K562 (cell line): ENCODE measurements around the gene MKNK2. TPM values are rescaled to one million over a fixed set of nuclear protein-coding genes. Genes with fewer than 3 reads are reported as not detected.

Experiments used
- BRCA1 ChIP-seq, 2 experiments: fragments of 450-650 bp in 1 of 2; sonication (generic) in 1 of 2; formaldehyde crosslinking in 1 of 2; IDR thresholded peaks; 2 replicates each; pipeline versions ENCODE4 v1.5.0 to v1.6.1; 2017 to 2020; ENCODE audit warnings: mild to moderate bottlenecking in 1 of 2, missing genetic modification reagents in 1 of 2
- BRF1 ChIP-seq: IDR thresholded peaks from 3 replicates; pipeline ENCODE4 v1.6.1; 2011; ENCODE audit warnings: borderline replicate concordance, mild to moderate bottlenecking; ENCODE audit not compliant: insufficient read length; ENCODE audit errors: extremely low read depth
- CEBPB ChIP-seq: fragments of 450-650 bp; IDR thresholded peaks from 2 replicates; pipeline ENCODE4 v1.6.1; 2016; ENCODE audit warnings: missing genetic modification characterization, missing compliant biosample characterization
- CREB3L1 ChIP-seq: fragments of 450-650 bp; IDR thresholded peaks from 2 replicates; pipeline ENCODE4 v1.6.1; 2014; ENCODE audit warnings: low read depth, mild to moderate bottlenecking, moderate library complexity, borderline replicate concordance
- KLF16 ChIP-seq: IDR thresholded peaks from 2 replicates; pipeline ENCODE4 v1.6.1; 2016; ENCODE audit warnings: antibody characterized with exemption
- NR1H2 ChIP-seq: sonication (generic); formaldehyde crosslinking; IDR thresholded peaks from 2 replicates; pipeline ENCODE4 v1.4.0; 2020; ENCODE audit warnings: mild to moderate bottlenecking, missing genetic modification reagents
- RBM22 ChIP-seq: fragments of 200-400 bp; formaldehyde crosslinking; IDR thresholded peaks from 2 replicates; pipeline ENCODE4 v1.6.1; 2018; ENCODE audit warnings: low read length, low read depth; ENCODE audit not compliant: poor library complexity, severe bottlenecking
- THAP7 ChIP-seq: fragments of 250-450 bp; sonication (Bioruptor Pico); IDR thresholded peaks from 2 replicates; pipeline ENCODE4 v1.5.0; 2021
- ZFPM2 ChIP-seq: fragments of 250-450 bp; sonication (Bioruptor Pico); IDR thresholded peaks from 2 replicates; pipeline ENCODE4 v1.5.1; 2022; ENCODE audit warnings: mild to moderate bottlenecking
- ZNF24 ChIP-seq: fragments of 450-650 bp; IDR thresholded peaks from 2 replicates; pipeline ENCODE4 v1.6.1; 2016
- ZNF263 ChIP-seq: sonication (generic); formaldehyde crosslinking; IDR thresholded peaks from 2 replicates; pipeline ENCODE4 v1.8.0; 2022; ENCODE audit warnings: mild to moderate bottlenecking, missing genetic modification reagents, borderline replicate concordance
- ZNF280A ChIP-seq: fragments of 450-650 bp; IDR thresholded peaks from 2 replicates; pipeline ENCODE4 v1.6.1; 2018; ENCODE audit warnings: mild to moderate bottlenecking, low read depth; ENCODE audit not compliant: partially characterized antibody
- polyA plus RNA-seq, 8 experiments: library from polyadenylated mRNA; depleted of rRNA in 4 of 8; stranded (reverse) in 5 of 8; unstranded in 3 of 8; fragments of >200 nt; fragmentation: Nextera tagmentation in 2 of 8; fragmentation: Illumina TruSeq in 1 of 8; extraction: Ambion mirVana in 2 of 8; extraction: Trizol in 1 of 8; gene quantifications; 2 replicates each; pipeline versions ENCODE4 v1.2.1 to v1.2.3, GENCODE V29; 2011 to 2014; ENCODE audit warnings: inconsistent platforms in 1 of 8, missing spikeins in 1 of 8
- total RNA-seq, 7 experiments: library from RNA; depleted of rRNA in 6 of 7; stranded (reverse); fragments of >200 nt in 6 of 7; fragmentation: Illumina TruSeq in 2 of 7; extraction: Trizol in 2 of 7; gene quantifications; 2 replicates each; pipeline versions ENCODE4 v1.2.1 to v1.2.3, GENCODE V29; 2011 to 2021; ENCODE audit warnings: low replicate concordance in 1 of 7
- TF ChIP-seq, protein P1 (sequence below): sonication (generic); formaldehyde crosslinking; IDR thresholded peaks from 2 replicates; pipeline ENCODE4 v1.8.0; 2022; ENCODE audit warnings: missing genetic modification reagents, mild to moderate bottlenecking, borderline replicate concordance
- TF ChIP-seq, protein P2 (sequence below): fragments of 250-450 bp; sonication (Bioruptor Pico); IDR thresholded peaks from 2 replicates; pipeline ENCODE4 v1.8.0; 2022; ENCODE audit warnings: moderate library complexity, mild to moderate bottlenecking, inconsistent platforms
- TF ChIP-seq, protein P3 (sequence below): fragments of 450-650 bp; formaldehyde crosslinking; IDR thresholded peaks from 2 replicates; pipeline ENCODE4 v1.4.0; 2020; ENCODE audit warnings: mild to moderate bottlenecking, moderate library complexity

Gene MKNK2
- total and polyA plus RNA-seq, 9 of the 15 experiments (the other 6 are each of a cell fraction or from before 2014, with no cell fraction given): 5.1 to 191 (median 51.9) TPM

DNA sequence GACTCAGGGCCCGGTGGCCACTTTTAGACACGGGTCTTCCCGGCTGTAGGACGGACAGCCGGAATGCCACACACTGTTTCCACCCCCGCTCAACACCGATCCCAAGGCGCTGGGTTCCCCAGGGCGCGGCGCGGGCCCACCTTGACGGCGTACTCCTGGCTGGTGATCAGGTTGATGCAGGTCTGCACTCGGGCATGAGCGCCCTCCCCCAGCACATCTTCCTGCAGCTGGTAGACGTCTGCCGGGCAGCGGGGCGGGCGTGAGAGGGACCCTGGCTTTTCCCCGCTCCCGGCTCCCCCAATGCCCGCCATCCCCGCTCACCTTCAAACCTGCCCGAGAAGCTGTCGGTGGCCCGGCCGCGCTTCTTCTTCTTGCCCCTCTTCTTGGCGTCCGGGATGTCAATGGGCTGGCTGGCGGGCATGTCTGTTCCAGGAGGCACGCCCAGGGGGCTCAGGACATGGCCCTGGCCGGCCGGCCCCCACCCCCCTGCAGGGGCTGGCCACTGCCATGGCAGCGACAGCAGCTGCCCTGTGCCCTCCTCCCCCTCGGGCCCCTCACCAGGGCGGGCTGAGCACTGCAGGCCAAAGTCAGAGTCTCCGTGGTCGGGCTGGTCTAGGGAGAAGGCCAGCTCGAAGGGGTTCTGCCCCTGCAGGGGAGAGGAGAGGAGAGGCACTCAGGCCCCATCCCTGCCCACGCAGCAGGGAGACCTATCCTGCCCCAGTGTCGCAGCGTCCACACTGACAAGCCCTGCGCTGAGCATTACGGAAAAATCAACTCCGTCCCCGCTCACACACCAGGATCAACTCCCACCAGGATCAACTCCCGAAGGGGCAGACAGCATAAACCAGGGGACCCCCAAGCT, 4.8 kb downstream of the MKNK2 start (continued):
- TF ChIP-seq CREB3L1 (no peak), ZNF280A (no peak), NR1H2 (CRISPR knock-in tag) (no peak), ZNF263 (no peak), CEBPB (tag) (no peak), ZNF24 (no peak), KLF16 (no peak), ZFPM2 (no peak), BRCA1 (IDR thresholded peaks at IDR 0.05) (no peak), BRCA1 (CRISPR knock-in tag; IDR thresholded peaks at IDR 0.05) (no peak), RBM22 (peak; percentile 91), BRF1 (no peak), THAP7 (no peak)
- TF ChIP-seq, protein P1, sequence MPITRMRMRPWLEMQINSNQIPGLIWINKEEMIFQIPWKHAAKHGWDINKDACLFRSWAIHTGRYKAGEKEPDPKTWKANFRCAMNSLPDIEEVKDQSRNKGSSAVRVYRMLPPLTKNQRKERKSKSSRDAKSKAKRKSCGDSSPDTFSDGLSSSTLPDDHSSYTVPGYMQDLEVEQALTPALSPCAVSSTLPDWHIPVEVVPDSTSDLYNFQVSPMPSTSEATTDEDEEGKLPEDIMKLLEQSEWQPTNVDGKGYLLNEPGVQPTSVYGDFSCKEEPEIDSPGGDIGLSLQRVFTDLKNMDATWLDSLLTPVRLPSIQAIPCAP (CRISPR knock-in tag): no peak
- TF ChIP-seq, protein P2, sequence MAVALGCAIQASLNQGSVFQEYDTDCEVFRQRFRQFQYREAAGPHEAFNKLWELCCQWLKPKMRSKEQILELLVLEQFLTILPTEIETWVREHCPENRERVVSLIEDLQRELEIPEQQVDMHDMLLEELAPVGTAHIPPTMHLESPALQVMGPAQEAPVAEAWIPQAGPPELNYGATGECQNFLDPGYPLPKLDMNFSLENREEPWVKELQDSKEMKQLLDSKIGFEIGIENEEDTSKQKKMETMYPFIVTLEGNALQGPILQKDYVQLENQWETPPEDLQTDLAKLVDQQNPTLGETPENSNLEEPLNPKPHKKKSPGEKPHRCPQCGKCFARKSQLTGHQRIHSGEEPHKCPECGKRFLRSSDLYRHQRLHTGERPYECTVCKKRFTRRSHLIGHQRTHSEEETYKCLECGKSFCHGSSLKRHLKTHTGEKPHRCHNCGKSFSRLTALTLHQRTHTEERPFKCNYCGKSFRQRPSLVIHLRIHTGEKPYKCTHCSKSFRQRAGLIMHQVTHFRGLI (CRISPR knock-in tag): no peak
- TF ChIP-seq, protein P3, sequence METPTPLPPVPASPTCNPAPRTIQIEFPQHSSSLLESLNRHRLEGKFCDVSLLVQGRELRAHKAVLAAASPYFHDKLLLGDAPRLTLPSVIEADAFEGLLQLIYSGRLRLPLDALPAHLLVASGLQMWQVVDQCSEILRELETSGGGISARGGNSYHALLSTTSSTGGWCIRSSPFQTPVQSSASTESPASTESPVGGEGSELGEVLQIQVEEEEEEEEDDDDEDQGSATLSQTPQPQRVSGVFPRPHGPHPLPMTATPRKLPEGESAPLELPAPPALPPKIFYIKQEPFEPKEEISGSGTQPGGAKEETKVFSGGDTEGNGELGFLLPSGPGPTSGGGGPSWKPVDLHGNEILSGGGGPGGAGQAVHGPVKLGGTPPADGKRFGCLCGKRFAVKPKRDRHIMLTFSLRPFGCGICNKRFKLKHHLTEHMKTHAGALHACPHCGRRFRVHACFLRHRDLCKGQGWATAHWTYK (CRISPR knock-in tag): no peak
